GM21390 (cell line): ENCODE measurements around the gene METTL6.
"Not testable (repeated sequence)": the region's sequence is repeated elsewhere in the genome, so short reads cannot be mapped to it uniquely, and the experiment has no call there.

Source experiments
- ATAC-seq: cut with Tn5 transposase; IDR thresholded peaks from one replicate; pipeline ENCODE4 v1.9.1; 2021; ENCODE audit not compliant: unreplicated experiment

METTL6 gene

DNA sequence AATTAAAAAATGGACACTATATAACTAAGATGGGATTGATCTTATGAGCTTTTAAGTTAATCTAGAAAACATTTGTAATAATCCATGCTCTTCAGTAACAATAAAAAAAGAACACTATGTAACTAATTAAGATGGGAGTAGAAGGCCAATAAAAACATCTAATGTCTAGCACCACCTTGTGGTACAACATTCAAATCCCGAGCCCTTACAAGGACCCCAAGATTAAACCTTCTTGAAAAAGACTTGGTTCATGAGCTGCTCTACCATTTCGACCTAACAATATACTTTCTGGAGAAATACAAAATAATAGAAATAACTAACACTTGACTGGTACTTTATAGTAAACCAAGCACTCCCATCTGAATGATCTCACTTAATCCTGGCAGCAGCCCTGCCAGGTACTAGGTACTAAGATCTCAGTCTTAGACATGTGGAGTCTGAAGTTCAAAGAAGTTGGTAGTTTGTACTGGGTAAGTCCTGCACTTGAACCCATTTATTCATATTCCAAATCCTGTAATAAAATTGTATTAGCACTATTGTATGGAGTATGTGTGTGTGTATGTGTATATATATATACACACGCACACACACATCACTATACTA is 21.8 kb downstream of the METTL6 start:
- peak; percentile 67 for ATAC-seq

- peak; percentile 63 for ATAC-seq
These were observed 22.6 kb downstream of the METTL6 start for GRCh38 chr3:15404767-15405166.

- ATAC-seq: no peak
These were observed 23.4 kb downstream of the METTL6 start for GRCh38 chr3:15403965-15404364.

DNA sequence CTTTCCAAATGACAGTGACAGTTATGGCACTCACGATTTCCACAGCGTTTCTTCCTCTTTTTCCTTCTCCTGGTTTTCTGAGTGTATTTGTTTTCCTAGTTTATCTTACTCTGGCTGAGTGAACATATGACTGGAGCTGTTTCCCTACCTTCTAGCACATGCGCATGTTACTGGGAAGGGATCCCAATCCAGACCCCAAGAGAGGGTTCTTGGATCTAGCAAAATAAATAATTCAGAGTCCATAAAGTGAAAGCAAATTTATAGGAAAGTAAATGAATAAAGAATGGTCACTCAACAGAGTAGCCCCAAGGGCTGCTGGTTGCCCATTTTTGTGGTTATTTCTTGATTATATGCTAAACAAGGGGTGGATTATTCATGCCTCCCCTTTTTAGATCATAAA is 23.8 kb downstream of the METTL6 start:
- no peak for ATAC-seq

DNA sequence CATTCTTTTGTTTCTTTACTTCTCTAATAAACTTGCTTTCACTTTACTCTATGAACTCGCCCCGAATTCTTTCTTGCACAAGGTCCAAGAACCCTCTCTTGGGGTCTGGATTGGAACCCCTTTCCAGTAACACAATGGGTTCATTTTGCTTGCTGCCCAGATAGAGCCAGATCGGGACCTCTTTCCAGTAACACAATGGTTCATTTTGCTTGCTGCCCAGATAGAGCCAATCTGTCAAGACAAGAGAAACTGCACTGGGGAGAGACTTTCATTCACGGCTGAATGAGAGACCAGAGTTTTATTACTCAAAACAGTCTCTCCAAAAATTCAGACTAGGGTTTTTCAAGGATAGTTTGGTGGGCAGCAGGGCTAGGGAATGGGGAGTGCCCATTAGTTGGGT is 25.4 kb downstream of the METTL6 start:
- ATAC-seq: no peak

- no peak for ATAC-seq
These were observed 27.4 kb downstream of the METTL6 start for GRCh38 chr3:15399970-15400369.

- not testable (repeated sequence) for ATAC-seq
These were observed 28.6 kb downstream of the METTL6 start for GRCh38 chr3:15398731-15399133.

- ATAC-seq: not testable (repeated sequence)
These were observed 34.1 kb downstream of the METTL6 start for GRCh38 chr3:15393252-15393651.

DNA sequence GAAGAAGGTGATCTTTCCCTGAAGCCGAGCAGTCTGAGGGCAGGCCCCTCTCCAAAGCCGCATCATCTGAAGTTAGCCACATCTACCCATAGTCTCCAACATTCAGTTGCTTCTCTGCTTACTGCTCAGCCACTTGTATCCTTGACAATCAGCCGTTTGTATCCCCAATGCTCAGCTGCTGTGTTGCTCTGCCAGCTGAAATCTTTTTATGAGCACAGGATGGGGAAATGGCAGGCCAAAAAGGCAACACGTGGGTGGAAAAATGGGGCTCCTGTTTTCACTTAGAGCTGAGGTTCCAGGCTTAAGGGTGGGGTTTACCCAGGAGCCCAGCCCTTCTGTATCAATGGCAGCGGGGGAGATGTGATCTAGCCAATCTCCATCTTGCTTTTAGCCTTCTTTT is 36.3 kb downstream of the METTL6 start:
- ATAC-seq: no peak

- ATAC-seq: no peak
These were observed 36.9 kb downstream of the METTL6 start for GRCh38 chr3:15390460-15390859.

DNA sequence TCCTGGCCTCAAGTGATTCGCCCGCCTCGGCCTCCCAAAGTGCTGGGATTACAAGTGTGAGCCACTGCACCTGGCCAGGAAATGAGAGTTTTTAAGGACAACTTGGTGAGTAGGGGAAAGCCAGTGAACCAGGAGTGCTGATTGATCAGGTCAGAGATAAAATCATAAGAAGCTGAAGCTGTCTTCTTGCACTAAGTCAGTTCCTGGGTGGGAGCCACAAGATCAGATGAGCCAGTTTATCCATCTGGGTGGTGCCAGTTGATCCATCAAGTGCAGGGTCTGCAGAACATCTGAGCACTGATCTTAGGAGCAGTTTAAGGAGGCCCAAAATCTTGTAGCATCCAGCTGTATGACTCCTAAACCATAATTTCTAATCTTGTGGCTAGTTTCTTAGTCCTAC is 39.0 kb downstream of the METTL6 start:
- ATAC-seq: not testable (repeated sequence)

GRCh38 chr3:15387735-15388134 is 39.6 kb downstream of the METTL6 start:
- ATAC-seq: no peak

GRCh38 chr3:15387171-15387581 is 40.2 kb downstream of the METTL6 start:
- ATAC-seq: no peak

- ATAC-seq: not testable (repeated sequence)
These were observed 40.7 kb downstream of the METTL6 start for GRCh38 chr3:15386654-15386955.

GRCh38 chr3:15385901-15386653 is 41.3 kb downstream of the METTL6 start:
- no peak for ATAC-seq

DNA sequence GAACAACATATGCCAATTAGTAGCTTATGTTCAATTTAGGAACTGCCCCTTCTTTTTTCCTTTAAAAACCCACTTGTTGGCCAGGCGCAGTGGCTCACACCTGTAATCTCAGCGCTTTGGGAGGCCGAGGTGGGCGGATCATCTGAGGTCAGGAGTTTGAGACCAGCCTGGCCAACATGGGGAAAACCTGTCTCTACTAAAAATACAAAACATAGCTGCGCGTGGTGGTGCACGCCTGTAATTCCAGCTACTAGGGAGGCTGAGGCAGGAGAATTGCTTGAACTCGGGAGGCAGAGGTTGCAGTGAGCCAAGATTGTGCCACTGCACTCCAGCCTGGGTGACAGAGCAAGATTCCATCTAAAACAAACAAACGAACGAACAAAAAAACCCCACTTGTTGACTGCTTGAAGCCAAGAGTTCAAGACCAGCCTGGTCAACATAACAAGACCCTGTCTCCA is 42.1 kb downstream of the METTL6 start:
- ATAC-seq: peak; percentile 11

GRCh38 chr3:15384510-15385237 is 42.7 kb downstream of the METTL6 start:
- peak; percentile 88 for ATAC-seq

DNA sequence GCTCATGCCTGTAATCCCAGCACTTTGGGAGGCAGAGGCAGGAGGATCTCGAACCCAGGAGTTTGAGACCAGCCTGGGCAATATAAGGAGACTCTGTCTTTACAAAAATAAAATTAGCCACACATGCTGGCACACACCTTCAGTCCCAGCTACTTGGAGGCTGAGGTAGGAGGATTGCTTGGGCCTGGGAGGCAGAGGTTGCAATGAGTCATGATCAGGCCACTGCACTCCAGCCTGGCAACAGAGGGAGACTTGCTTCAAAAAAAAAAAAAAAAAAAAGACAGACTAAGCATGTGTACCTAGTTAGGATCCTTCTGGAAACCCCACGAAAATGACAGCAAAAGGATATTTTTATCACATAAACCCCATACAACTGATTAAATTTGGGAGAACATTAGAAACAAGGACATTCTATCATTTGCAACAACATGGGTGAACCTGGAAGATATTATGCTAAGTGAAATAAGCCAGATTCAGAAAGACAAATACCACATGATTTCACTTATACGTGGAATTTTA is 44.9 kb downstream of the METTL6 start:
- ATAC-seq: no peak

- ATAC-seq: no peak
These were observed 46.1 kb downstream of the METTL6 start for GRCh38 chr3:15380980-15381890.

DNA sequence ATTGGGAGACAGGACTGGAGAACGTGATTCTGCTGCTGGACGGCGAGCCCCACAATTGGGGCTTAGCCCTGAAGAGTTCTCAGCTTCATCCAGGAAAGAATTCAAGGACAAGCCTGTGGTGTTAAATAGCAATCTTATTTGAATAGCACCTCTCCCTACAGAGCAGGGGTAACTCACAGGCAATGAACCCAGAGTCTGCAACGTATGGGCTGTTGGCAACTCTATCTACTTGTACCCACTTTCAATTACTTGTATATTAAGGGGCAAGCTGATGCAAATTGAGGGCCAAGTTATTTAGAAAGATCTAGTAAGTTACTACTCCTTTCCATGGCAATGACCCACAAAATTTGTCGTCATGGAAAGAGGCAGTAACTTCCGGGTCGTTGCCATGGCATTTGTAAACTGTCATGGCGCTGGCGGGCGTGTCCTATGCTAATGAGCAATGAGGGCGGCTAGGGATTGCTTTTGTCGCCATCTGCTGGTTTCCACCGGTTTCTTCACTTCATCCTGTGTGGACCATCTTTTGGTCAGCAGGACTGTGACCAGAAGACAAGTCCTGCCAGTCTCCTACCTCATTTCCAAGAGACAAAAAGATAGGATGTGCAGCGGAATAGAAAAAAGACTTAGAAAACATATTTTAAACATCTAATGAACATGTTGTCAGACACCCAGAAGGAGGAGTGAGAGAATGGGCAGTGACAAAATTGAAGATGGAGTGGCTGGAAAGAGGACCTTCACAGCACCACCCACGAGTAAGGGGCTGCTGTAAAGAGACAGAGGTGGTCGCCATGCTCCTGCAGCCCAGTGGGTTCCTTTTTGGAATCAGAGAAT is 49.2 kb downstream of the METTL6 start:
- peak; percentile 90 for ATAC-seq
